Measurements from ENCODE around the gene THSD4. TPM values are rescaled to one million over a fixed set of nuclear protein-coding genes. Genes with fewer than 3 reads are reported as not detected.

The THSD4 gene
- total and polyA plus RNA-seq, 9 of the 15 experiments (the other 6 are each of a cell fraction or from before 2014, with no cell fraction given): 0.04 TPM; not detected in 5

DNA sequence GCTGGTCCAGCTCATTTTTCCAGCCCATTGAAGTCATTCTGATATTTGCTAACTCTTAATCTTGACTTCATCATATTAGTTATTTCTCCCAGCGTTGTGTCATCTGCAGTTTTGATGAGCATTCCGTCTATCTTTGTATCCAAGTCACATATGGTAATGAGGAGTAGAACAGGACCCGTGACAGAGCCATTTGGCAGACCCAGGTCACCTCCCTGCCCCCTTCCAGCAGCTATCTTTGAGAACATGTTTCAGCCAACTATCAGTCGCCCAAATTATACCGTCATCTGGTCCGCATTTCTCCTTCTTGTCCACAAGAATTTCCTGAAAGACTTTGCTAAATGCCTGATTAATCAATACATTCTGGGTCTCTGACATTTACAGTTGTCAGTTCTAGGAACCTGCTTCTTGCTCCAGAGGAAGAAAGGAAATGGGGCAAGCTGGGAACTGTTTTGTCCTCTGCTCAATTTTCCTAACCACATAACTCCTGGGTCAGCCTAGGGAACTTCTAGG lies 347.9 kb downstream of the THSD4 start:
- FAIRE-seq: no peak
- in situ Hi-C loops (cut with MboI): no loop called here
- BruUV-seq (replicated peaks): no TSS peak

More for the DNA sequence above, 347.9 kb downstream of the THSD4 start:
- ATAC-seq (no peak), DNase-seq (ENCODE audit: extremely low read depth in 1 of 4, low spot score in 3 of 4) (no peak)
- ChIA-PET POLR2A (no interaction called here), CTCF (ENCODE audit: low intra/inter-chr PET ratio) (no interaction called here)
- TF ChIP-seq, protein P1, sequence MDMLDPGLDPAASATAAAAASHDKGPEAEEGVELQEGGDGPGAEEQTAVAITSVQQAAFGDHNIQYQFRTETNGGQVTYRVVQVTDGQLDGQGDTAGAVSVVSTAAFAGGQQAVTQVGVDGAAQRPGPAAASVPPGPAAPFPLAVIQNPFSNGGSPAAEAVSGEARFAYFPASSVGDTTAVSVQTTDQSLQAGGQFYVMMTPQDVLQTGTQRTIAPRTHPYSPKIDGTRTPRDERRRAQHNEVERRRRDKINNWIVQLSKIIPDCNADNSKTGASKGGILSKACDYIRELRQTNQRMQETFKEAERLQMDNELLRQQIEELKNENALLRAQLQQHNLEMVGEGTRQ (CRISPR knock-in tag; IDR thresholded peaks at IDR 0.05): no peak
- TF ChIP-seq HDAC3 (IDR thresholded peaks at IDR 0.05; ENCODE audit: borderline replicate concordance, partially characterized antibody) (no peak), KHSRP (IDR thresholded peaks at IDR 0.05) (no peak), CAMTA2 (CRISPR knock-in tag; conservative IDR thresholded peaks at IDR 0.05) (no peak), SIN3B (IDR thresholded peaks at IDR 0.05; ENCODE audit: low read depth) (no peak), BDP1 (IDR thresholded peaks at IDR 0.05; ENCODE audit: insufficient read depth, insufficient read length) (no peak), NFIX (CRISPR knock-in tag; IDR thresholded peaks at IDR 0.05; ENCODE audit: low read depth) (no peak), ZKSCAN8 (CRISPR knock-in tag; IDR thresholded peaks at IDR 0.05) (no peak), PPARD (CRISPR knock-in tag; IDR thresholded peaks at IDR 0.05) (no peak), YY1 (IDR thresholded peaks at IDR 0.05; ENCODE audit: borderline replicate concordance in 1 of 3, control insufficient read depth in 1 of 3, extremely low read depth in 1 of 3, insufficient read depth in 3 of 3, insufficient read length in 1 of 3, insufficient replicate concordance in 2 of 3, low read depth in 1 of 3, low read length in 2 of 3) (no peak), NFRKB (IDR thresholded peaks at IDR 0.05; ENCODE audit: low read depth) (no peak), PHF21A (IDR thresholded peaks at IDR 0.05; ENCODE audit: borderline replicate concordance, low read depth) (no peak), SLC30A9 (CRISPR knock-in tag; IDR thresholded peaks at IDR 0.05) (no peak), HMG20B (CRISPR knock-in tag; IDR thresholded peaks at IDR 0.05) (no peak), KLF10 (CRISPR knock-in tag; IDR thresholded peaks at IDR 0.05) (no peak)
- Histone ChIP-seq H3K4me3 (no peak overlapping the region), H3K9ac (ENCODE audit: insufficient read depth in 1 of 2, low read depth in 2 of 2, low read length in 2 of 2) (no peak overlapping the region), H3K36me3 (ENCODE audit: control insufficient read depth, insufficient read depth, low read length) (no peaks in the 10 kb centered on the region), H3K9me3 (replicated peaks; ENCODE audit: control insufficient read depth, insufficient read depth, low read depth, low read length) (no peaks in the 10 kb centered on the region), H3K27me3 (ENCODE audit: control insufficient read depth in 2 of 2, insufficient read depth in 2 of 2, low read length in 2 of 2) (no peaks in the 10 kb centered on the region), H3K9me1 (ENCODE audit: control insufficient read depth, insufficient read depth, low read length) (no peaks in the 10 kb centered on the region), H3K4me1 (replicated peaks in 1 of 2; ENCODE audit: control insufficient read depth in 2 of 2, insufficient read depth in 2 of 2, low read length in 2 of 2) (no peaks in the 10 kb centered on the region), H3K27ac (ENCODE audit: extremely low read depth, low read depth, low read length) (no peak overlapping the region), H3K79me2 (ENCODE audit: control insufficient read depth, insufficient read depth, low read length) (no peaks in the 10 kb centered on the region), H3K4me2 (ENCODE audit: insufficient read depth, low read length) (no peak overlapping the region), H2AFZ (ENCODE audit: low read depth, low read length) (no peak overlapping the region), H4K20me1 (replicated peaks; ENCODE audit: control insufficient read depth, insufficient read depth, low read length) (no peaks in the 10 kb centered on the region)
- WGBS (ENCODE audit: insufficient coverage, low coverage, missing lambda C conversion rate): 1% methylated on average over 6 of the region's 6 CpGs
- intact Hi-C loops (cut with micrococcal nuclease): no loop called here
